Cortex of kidney (tissue), 1 donor: Measurements from ENCODE around the gene SGSM1.
"Not testable (repeated sequence)": the region's sequence is repeated elsewhere in the genome, so short reads cannot be mapped to it uniquely, and the experiment has no call there.

Source experiments
- DNase-seq: peaks from one replicate; lab custom pipeline; 2025; lab: John Stamatoyannopoulos, UW

SGSM1 gene

GRCh38 chr22:24894998-24895397 lies 89.0 kb downstream of the SGSM1 start:
- DNase-seq = no peak

DNA sequence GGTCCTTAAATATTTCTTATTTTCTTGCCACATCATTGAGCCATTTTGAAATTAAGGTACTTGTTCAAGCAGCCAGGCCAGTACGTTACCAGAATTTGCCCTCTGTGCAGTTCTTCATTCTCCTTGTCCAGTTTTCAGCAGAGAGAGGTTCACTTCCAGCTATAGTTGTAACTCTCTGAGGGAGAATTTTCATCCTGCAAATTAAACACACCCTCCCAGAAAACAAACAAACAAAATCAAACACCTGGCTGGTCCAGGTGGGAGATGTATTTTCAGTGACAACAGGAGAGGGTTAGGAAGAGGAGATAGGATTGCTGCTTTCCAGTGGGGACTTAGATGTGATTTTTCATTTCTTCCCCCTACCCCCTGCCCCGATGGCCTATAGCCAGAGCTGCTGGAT lies 95.4 kb downstream of the SGSM1 start:
- no peak for DNase-seq

DNA sequence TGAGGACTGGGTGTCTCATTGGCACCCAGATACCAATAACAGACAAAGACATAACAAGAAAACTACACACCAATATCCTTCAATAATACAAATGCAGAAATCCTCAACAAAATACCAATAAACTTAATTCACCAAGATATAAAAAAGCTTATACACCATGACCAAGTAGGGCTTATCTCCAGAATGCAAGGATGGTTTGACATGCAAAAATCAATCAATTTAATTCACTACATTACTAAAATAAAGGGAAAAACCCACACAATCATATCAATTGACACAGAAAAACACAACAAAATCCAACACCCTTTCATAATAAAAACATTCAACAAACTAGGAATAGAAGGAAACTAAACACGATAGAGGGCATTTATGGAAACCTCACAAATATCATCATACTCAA lies 99.9 kb downstream of the SGSM1 start:
- no peak for DNase-seq

DNA sequence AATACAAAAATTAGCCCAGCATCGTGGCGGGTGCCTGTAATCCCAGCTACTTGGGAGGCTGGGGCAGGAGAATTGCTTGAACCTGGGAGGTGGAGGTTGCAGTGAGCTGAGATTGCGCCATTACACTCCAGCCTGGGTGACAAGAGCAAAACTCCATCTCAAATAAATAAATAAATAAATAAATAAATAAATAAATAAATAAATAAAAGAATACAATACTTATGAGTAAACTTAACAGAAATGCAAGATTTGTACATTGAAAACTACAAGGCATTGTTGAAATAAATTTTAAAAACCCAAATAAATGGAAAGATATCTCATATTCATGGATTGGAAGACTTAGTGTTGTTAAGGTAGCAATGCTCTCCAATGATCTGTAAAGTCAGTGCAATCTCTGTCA lies 101.1 kb downstream of the SGSM1 start:
- not testable (repeated sequence) for DNase-seq

GRCh38 chr22:24920029-24920428 lies 114.0 kb downstream of the SGSM1 start:
- no peak for DNase-seq

DNA sequence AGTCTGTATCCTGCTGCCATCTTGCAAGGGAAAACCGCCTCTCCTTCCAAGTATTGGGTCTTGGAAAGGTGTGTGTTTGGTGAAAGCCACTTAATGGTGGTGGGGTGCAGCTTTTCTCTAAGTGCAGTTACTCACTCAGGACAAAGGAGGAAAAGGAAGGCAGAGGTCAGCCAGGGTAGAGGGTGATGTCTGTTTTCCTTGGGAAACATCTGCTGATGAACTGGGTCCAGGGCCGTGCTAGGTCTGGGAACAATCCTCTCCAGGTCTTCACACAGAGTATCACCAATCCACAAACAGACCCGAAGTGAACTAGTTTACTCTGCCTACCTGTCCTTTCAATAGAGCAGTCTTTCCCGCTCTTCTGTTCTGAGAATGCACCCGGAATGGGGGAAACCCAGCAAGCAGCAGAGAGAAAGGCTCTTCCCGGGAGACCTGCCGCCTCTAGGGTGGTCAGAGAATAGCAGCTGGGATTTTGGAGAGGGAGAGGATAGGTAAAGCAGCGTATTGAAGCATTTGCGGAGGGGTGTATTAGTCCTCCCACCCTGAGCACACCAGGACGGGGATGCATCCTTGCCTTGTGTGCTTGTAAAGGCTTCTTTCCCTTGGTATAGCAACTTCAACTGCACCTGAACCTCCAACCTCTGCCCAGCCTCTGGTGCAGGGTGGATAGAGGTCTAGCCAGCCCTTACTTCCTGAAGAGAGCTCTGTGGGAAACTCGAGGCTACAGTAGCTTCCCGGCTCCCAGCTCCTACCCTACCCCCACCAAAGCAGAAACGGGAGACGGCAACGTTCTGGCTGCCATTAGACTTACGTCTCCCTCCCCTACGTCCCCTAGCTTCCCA lies 119.8 kb downstream of the SGSM1 start:
- no peak for DNase-seq

GRCh38 chr22:24926428-24926725 lies 120.4 kb downstream of the SGSM1 start:
- no peak for DNase-seq

DNA sequence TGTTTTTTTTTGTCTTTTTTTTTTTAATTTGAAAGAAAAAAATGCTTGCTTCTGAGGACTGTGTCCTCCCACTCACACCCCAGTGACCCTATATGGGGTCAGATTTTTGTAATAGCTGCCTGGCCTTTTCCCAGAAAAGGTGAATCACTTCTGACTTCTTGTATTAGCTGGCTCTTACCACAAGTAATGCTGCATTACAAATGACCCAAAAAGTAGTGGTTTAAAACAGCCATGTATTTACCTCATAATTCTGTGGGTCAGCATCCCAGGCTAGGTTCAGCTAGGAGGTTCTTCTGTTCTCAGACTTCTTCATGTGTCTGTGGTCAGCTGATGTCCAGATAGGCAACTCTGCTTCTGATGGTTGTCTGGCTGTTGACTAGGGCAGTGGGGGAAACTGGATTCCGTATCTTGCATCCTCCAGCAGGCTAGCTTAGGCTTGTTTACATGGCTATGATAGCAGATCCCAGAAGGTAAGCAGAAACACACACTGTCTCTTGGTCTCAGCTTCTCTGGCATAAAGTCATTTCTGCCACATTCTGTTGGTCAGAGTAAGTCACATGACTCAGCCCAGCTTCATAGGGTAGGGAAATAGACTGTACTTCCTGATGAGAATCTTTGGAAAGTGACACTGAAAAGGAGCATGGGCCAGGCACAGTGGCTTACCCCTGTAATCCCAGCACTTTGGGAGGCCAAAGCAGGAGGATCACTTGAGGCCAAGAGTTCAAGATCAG lies 121.0 kb downstream of the SGSM1 start:
- DNase-seq = no peak

- no peak for DNase-seq
Observed at GRCh38 chr22:24928322-24928721, 122.3 kb downstream of the SGSM1 start.

DNA sequence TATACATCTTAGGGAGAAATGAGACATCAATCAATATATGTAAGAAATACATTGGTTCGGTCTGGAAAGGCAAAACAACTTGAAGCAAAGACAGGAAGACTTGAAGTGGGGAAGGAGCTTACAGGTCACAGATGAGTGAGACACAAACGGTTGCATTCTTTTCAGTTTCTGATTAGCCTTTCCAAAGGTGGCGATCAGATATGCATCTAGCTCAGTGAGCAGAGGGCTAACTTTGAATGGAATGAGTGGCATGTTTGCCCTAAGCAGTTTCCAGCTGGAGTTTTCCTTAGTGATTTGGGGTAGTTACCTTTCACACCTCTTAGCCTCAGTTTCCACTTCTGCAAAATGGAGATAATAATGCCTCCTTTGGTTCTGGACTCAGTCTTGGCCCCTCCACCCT lies 124.7 kb downstream of the SGSM1 start:
- DNase-seq = no peak

GRCh38 chr22:24935771-24936483 lies 129.9 kb downstream of the SGSM1 start:
- DNase-seq = no peak

DNA sequence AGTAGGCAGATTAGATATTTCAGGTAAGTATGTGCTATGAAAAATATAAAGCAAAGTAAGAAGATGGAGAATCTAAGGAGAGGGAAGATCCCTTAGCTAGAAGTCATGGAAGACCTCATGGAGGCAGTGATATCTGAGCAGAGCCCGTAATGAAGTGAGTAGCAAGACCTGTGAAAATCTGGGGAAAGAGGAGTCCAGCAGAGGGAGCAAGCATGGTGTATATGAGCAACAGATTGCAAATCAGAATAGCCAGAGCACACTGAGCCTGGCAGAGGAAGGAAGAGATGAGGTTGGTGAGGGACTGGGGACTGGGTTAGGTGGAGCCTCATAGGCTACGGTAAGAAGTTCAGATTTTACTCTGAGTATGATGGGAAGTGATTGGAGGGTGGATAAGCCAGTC lies 131.1 kb downstream of the SGSM1 start:
- DNase-seq = no peak

GRCh38 chr22:24938741-24939341 lies 132.8 kb downstream of the SGSM1 start:
- DNase-seq = no peak

- DNase-seq = no peak
Observed at GRCh38 chr22:24942301-24942700, 136.3 kb downstream of the SGSM1 start.

DNA sequence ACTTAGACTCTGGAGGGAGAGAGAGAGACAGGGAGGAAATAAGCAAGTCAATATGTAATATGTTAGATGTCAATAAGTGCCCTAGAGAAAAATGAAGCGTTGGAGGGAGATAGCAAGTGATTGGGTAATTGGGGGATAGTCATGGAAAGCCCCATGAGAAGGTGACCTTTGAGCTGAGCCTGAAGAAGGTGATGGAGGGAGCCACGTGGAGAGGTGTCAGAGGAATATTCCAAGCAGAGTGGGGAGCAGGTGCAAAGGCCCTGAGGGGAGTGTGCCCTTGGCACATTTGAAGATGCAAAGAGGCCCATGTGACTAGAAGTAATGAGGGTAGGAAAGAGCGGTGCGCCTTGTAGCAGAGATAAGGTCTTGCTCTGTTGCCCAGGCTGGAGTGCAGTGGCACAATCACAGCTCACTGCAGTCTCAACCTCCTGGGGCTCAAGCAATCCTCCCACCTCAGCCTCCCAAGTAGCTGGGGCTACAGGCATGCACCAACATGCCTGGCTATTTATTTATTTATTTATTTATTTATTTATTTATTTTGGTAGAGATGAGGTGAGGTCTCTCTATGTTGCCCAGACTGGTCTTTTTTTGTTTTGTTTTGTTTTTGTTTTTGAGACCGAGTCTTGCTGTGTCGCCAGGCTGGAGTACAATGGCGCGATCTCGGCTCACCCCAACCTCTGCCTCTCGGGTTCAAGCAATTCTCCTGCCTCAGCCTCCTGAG lies 138.4 kb downstream of the SGSM1 start:
- DNase-seq = no peak

DNA sequence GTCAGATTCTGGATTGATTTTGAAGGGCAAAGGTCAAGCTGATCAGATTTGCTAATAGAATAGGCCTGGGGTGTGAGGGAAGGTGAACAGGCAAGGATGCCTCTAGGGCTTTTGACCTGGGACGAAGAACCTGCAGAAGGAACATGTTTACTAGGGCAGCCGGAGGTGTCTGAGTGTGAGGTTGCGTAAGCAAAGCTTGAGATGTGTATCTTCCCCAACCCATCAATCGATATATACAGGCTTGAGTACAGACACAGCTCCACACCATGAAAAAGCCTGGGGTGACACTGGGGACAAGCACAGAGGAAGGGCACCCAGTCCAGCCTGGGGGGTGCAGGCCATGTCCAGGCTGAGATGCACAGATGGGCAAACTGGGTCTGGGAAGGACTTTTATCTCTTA lies 139.4 kb downstream of the SGSM1 start:
- DNase-seq = no peak

- DNase-seq = no peak
Observed at GRCh38 chr22:24947383-24947782, 141.4 kb downstream of the SGSM1 start.

DNA sequence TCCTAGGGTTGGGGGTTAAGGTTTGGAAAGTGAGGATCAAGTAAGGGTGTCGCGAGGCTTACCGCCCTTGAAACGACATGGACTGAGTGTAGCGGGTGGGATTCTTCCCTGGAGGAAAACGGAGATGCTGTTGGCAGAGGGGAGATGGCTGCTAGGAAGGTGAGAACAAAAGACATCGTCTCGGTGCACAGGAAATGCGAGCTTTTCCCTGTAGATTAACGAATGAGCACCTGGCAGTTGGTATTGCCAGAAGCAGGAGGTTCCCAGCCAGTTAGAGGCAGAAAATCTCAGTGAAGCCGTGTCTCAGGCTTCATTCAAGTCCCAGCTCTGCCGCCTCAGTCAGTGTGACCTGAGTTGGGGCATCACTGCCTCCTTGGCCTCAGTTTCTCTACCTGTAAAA lies 141.9 kb downstream of the SGSM1 start:
- DNase-seq = no peak

GRCh38 chr22:24948356-24949202 lies 142.6 kb downstream of the SGSM1 start:
- DNase-seq = no peak

DNA sequence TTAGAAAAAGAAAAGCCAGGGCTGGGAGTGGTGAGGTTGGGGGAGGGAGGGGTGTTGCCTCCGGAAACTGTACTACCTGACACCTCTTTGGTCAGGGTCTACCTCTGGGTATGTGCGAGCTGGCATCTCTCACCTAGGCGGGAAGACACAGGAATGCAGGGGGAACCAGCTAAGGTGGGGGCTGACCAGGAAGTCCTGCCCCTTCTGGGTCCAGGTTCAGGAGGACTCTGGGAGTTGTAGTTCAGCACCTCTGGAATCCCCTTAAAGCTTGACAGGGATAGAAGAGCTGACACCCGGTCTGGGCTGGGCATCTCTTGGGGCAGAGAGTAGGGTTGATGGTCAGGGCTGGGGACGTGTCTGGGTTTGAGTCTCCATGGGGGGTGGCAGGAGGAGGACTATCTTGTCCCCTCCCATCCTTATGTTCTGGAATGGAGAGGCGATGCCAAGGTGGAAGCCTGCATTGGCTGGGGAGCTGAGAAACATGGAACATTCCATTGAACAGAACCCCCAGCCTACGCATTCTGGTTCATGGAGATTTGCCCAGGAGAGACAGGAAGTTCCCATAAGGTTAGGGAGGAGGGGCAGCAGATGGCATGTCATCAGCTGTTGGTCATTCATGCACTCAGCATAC lies 144.4 kb downstream of the SGSM1 start:
- no peak for DNase-seq
